Kidney (tissue), 14 donors: ENCODE data around the gene SNN. TPM values are rescaled to one million over a fixed set of nuclear protein-coding genes. Genes with fewer than 3 reads are reported as not detected.

ENCODE experiments used
- DNase-seq, 5 donors: peaks; one replicate each; pipeline ENCODE4 v3.0.0-alpha.2; 2013 to 2020
- FAIRE-seq: peaks from 2 replicates; lab custom pipeline; 2012; peaks lifted over from hg19 to GRCh38; lab: Jason Lieb, UNC
- H3K27ac ChIP-seq, 2 donors: one replicate each; pipeline ENCODE4 v1.7.0; 2013; ENCODE audit warnings: low read depth in 2 of 2, low read length in 2 of 2, inconsistent platforms in 1 of 2
- H3K27me3 ChIP-seq: one replicate; pipeline ENCODE4 v1.7.1; 2013; ENCODE audit warnings: low read length, inconsistent platforms; ENCODE audit not compliant: control insufficient read depth, insufficient read depth
- H3K36me3 ChIP-seq, 3 donors: one replicate each; pipeline versions ENCODE4 v1.7.0 to v1.7.1; 2013; ENCODE audit warnings: low read length in 3 of 3, control low read depth in 1 of 3, inconsistent platforms in 1 of 3; ENCODE audit not compliant: insufficient read depth in 3 of 3, control insufficient read depth in 2 of 3
- H3K4me1 ChIP-seq, 3 donors: one replicate each; pipeline versions ENCODE4 v1.7.0 to v1.7.1; 2013; ENCODE audit warnings: low read length in 3 of 3, inconsistent platforms in 1 of 3, low read depth in 1 of 3; ENCODE audit not compliant: control insufficient read depth in 2 of 3, insufficient read depth in 2 of 3
- H3K4me3 ChIP-seq, 3 donors: one replicate each; pipeline versions ENCODE4 v1.7.0 to v1.8.1; 2013; ENCODE audit warnings: low read length in 3 of 3, control low read depth in 1 of 3, inconsistent platforms in 1 of 3
- H3K9ac ChIP-seq, 3 donors: one replicate each; pipeline versions ENCODE4 v1.7.0 to v1.7.1; 2013; ENCODE audit warnings: low read length in 3 of 3, control low read depth in 1 of 3, inconsistent platforms in 1 of 3
- H3K9me3 ChIP-seq, 3 donors: one replicate each; pipeline versions ENCODE4 v1.7.0 to v1.7.1; 2013; ENCODE audit warnings: low read length in 3 of 3, control low read depth in 1 of 3, inconsistent platforms in 1 of 3; ENCODE audit not compliant: control insufficient read depth in 2 of 3, insufficient read depth in 1 of 3
- CTCF ChIP-seq: IDR thresholded peaks from 3 replicates; pipeline ENCODE4 v1.5.1; 2012; ENCODE audit warnings: mild to moderate bottlenecking, moderate library complexity, borderline replicate concordance; ENCODE audit not compliant: insufficient read depth; ENCODE audit errors: extremely low read depth
- intact Hi-C: fragments of 100-400 bp; cut with DNase I; formaldehyde crosslinking; loops from one replicate; pipeline ENCODE4 v1.11.1; 2022
- polyA plus RNA-seq: library from polyadenylated mRNA; stranded (reverse); fragments of 350-450 nt; fragmentation: Illumina TruSeq; extraction: RNeasy Lipid Tissue Mini Kit (QIAGEN cat#74804); gene quantifications from one replicate; pipeline ENCODE4 v1.2.3, GENCODE V29; 2014; ENCODE audit warnings: low read depth, low replicate concordance; ENCODE audit not compliant: insufficient read depth
- total RNA-seq: library from RNA; stranded (reverse); fragmentation: NEBNext Ultra II Directional; extraction: Animal tissue kit (Norgen Biotek cat#: 25700); gene quantifications from one replicate; pipeline ENCODE4 v1.2.1, GENCODE V29; 2021
- donor health status: control.
- donor health status: control.
- donor health status: control.
- donor health status: control.
- donor health status: control.
- donor health status: DM: yes; HTN: yes; CAD: no.
- donor health status: Normal renal cell carcinoma (clear cell type).

Gene SNN
- total and polyA plus RNA-seq, 2 donors from 2014 or later: 16.6 to 21.9 TPM

- peaks cover 0 to 13% (median 0%) of the 10 kb centered on the region in 3 donors for H3K36me3 ChIP-seq
- no peak overlapping the region for H3K4me3 ChIP-seq
- no peaks in the 10 kb centered on the region for H3K9me3 ChIP-seq
- no peaks in the 10 kb centered on the region for H3K27me3 ChIP-seq
- peak overlapping the region in 1 of 3 donors; percentile 51 for H3K9ac ChIP-seq
- intact Hi-C loops: no loop called here
- peak in 1 of 5 donors; percentile 82 for DNase-seq
- H3K27ac ChIP-seq: peak overlapping the region; percentile 40 to 71
- TF ChIP-seq CTCF: no peak
- H3K4me1 ChIP-seq: peaks cover 0 to 60% (median 23%) of the 10 kb centered on the region in 3 donors
- FAIRE-seq: no peak
Measured at GRCh38 chr16:11673091-11674000, 5.1 kb downstream of the SNN start.

GRCh38 chr16:11674001-11674817 lies 6.0 kb downstream of the SNN start:
- Histone ChIP-seq H3K27me3 (no peaks in the 10 kb centered on the region), H3K9me3 (no peaks in the 10 kb centered on the region), H3K4me3 (no peak overlapping the region), H3K4me1 (peaks cover 0 to 60% (median 23%) of the 10 kb centered on the region in 3 donors), H3K36me3 (peaks cover 0 to 19% (median 0%) of the 10 kb centered on the region in 3 donors), H3K9ac (no peak overlapping the region), H3K27ac (peak overlapping the region; percentile 33 to 71)
- no peak for TF ChIP-seq CTCF
- DNase-seq (peak in 1 of 5 donors; percentile 72), FAIRE-seq (no peak)
- intact Hi-C loops: no loop called here

GRCh38 chr16:11674818-11675560 lies 6.7 kb downstream of the SNN start:
- DNase-seq: peak in 2 of 5 donors; percentile 28 to 69
- Histone ChIP-seq H3K36me3 (peaks cover 0 to 27% (median under 1%) of the 10 kb centered on the region in 3 donors), H3K4me1 (peaks cover 0 to 56% (median 23%) of the 10 kb centered on the region in 3 donors), H3K4me3 (no peak overlapping the region), H3K27me3 (no peaks in the 10 kb centered on the region), H3K27ac (no peak overlapping the region), H3K9ac (peak overlapping the region in 1 of 3 donors; percentile 19), H3K9me3 (no peaks in the 10 kb centered on the region)
- no peak for FAIRE-seq
- TF ChIP-seq CTCF: no peak
- intact Hi-C loops: no loop called here
